HepG2 (cell line): ENCODE results near the gene ATRN. TPM values are rescaled to one million over a fixed set of nuclear protein-coding genes. Genes with fewer than 3 reads are reported as not detected.
A peak's percentile ranks its signal among the peaks of the same experiment; 100 is the strongest.

ENCODE experiments used
- CENPBD1 ChIP-seq: sonication (generic); formaldehyde crosslinking; IDR thresholded peaks from 2 replicates; pipeline ENCODE4 v1.8.0; 2022; ENCODE audit warnings: missing genetic modification reagents, low read depth, mild to moderate bottlenecking, borderline replicate concordance
- DR1 ChIP-seq: sonication (generic); formaldehyde crosslinking; IDR thresholded peaks from 2 replicates; pipeline ENCODE4 v1.8.0; 2021; ENCODE audit warnings: mild to moderate bottlenecking, missing genetic modification reagents, inconsistent platforms
- IRX3 ChIP-seq: sonication (generic); formaldehyde crosslinking; IDR thresholded peaks from 2 replicates; pipeline ENCODE4 v1.8.1; 2023; ENCODE audit warnings: mild to moderate bottlenecking, low read depth, missing genetic modification reagents, borderline replicate concordance
- KDM3A ChIP-seq: IDR thresholded peaks from 2 replicates; pipeline ENCODE4 v1.6.1; 2018; ENCODE audit warnings: low read depth, missing compliant biosample characterization
- LCORL ChIP-seq, 2 experiments: fragments of 450-650 bp in 1 of 2; sonication (generic) in 1 of 2; formaldehyde crosslinking in 1 of 2; IDR thresholded peaks; 2 replicates each; pipeline versions ENCODE4 v1.5.0 to v1.6.1; 2017 to 2020; ENCODE audit warnings: antibody characterized with exemption in 1 of 2, missing genetic modification reagents in 1 of 2
- MYNN ChIP-seq: sonication (generic); formaldehyde crosslinking; IDR thresholded peaks from 2 replicates; pipeline ENCODE4 v1.4.0; 2020; ENCODE audit warnings: mild to moderate bottlenecking, low read depth, missing genetic modification reagents
- NRL ChIP-seq: sonication (generic); formaldehyde crosslinking; IDR thresholded peaks from 2 replicates; pipeline ENCODE4 v1.5.0; 2020; ENCODE audit warnings: missing genetic modification reagents, mild to moderate bottlenecking, moderate library complexity, borderline replicate concordance
- ZNF318 ChIP-seq: sonication (generic); formaldehyde crosslinking; IDR thresholded peaks from 2 replicates; pipeline ENCODE4 v1.4.0; 2020; ENCODE audit warnings: mild to moderate bottlenecking, missing genetic modification reagents
- ZNF781 ChIP-seq: sonication (generic); formaldehyde crosslinking; IDR thresholded peaks from 2 replicates; pipeline ENCODE4 v1.5.1; 2020; ENCODE audit warnings: borderline replicate concordance, mild to moderate bottlenecking, missing genetic modification reagents; ENCODE audit errors: not compliant biosample characterization
- ZNF841 ChIP-seq: sonication (generic); formaldehyde crosslinking; IDR thresholded peaks from 2 replicates; pipeline ENCODE4 v1.8.1; 2023; ENCODE audit warnings: missing genetic modification reagents, borderline replicate concordance
- polyA plus RNA-seq, 8 experiments: library from polyadenylated mRNA; depleted of rRNA in 3 of 8; stranded (reverse) in 7 of 8; unstranded in 1 of 8; fragments of >200 nt; fragmentation: Illumina TruSeq in 4 of 8; extraction: Trizol in 4 of 8; gene quantifications; 2 replicates each; pipeline versions ENCODE4 v1.2.1 to v1.2.3, GENCODE V29; 2011 to 2016; ENCODE audit warnings: low read depth in 4 of 8, missing spikeins in 1 of 8, mixed read lengths in 1 of 8; ENCODE audit not compliant: insufficient read depth in 1 of 8
- total RNA-seq, 5 experiments: library from RNA; depleted of rRNA; stranded (reverse); fragments of >200 nt; fragmentation: Illumina TruSeq; extraction: Trizol; gene quantifications; 2 replicates each; pipeline ENCODE4 v1.2.3, GENCODE V29; 2016; ENCODE audit warnings: low read depth in 1 of 5
- TF ChIP-seq, protein P1 (sequence below): sonication (generic); formaldehyde crosslinking; IDR thresholded peaks from 2 replicates; pipeline ENCODE4 v1.5.1; 2020; ENCODE audit warnings: mild to moderate bottlenecking, moderate library complexity, missing genetic modification reagents
- TF ChIP-seq, protein P2 (sequence below): sonication (generic); formaldehyde crosslinking; IDR thresholded peaks from 2 replicates; pipeline ENCODE4 v1.4.0; 2020; ENCODE audit warnings: mild to moderate bottlenecking, missing genetic modification reagents, borderline replicate concordance

ATRN gene
- total and polyA plus RNA-seq, 2 of the 13 experiments (the other 11 are each of a cell fraction or from before 2014, with no cell fraction given), result 44.2 to 81.1 TPM

GRCh38 chr20:3471397-3472021, 691 bp downstream of the ATRN start (continued):
- TF ChIP-seq, protein P1, sequence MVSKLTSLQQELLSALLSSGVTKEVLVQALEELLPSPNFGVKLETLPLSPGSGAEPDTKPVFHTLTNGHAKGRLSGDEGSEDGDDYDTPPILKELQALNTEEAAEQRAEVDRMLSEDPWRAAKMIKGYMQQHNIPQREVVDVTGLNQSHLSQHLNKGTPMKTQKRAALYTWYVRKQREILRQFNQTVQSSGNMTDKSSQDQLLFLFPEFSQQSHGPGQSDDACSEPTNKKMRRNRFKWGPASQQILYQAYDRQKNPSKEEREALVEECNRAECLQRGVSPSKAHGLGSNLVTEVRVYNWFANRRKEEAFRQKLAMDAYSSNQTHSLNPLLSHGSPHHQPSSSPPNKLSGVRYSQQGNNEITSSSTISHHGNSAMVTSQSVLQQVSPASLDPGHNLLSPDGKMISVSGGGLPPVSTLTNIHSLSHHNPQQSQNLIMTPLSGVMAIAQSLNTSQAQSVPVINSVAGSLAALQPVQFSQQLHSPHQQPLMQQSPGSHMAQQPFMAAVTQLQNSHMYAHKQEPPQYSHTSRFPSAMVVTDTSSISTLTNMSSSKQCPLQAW, result no peak
- TF ChIP-seq MYNN (no peak), KDM3A (CRISPR knock-in tag) (0 out of 2 replicates have a peak, but pooled peaks have one; percentile 7), LCORL (IDR thresholded peaks at IDR 0.05) (no peak), LCORL (CRISPR knock-in tag; IDR thresholded peaks at IDR 0.05) (0 out of 2 replicates have a peak, but pooled peaks have one; percentile 15), ZNF318 (CRISPR knock-in tag) (0 out of 2 replicates have a peak, but pooled peaks have one; percentile 66), IRX3 (peak; percentile 5; the same call in 1 of the 2 replicates), ZNF781 (CRISPR knock-in tag) (peak; percentile 55), DR1 (CRISPR knock-in tag) (no peak), NRL (CRISPR knock-in tag) (0 out of 2 replicates have a peak, but pooled peaks have one; percentile 47), CENPBD1 (CRISPR knock-in tag) (no peak), ZNF841 (CRISPR knock-in tag) (0 out of 2 replicates have a peak, but pooled peaks have one; percentile 1)
- TF ChIP-seq, protein P2, sequence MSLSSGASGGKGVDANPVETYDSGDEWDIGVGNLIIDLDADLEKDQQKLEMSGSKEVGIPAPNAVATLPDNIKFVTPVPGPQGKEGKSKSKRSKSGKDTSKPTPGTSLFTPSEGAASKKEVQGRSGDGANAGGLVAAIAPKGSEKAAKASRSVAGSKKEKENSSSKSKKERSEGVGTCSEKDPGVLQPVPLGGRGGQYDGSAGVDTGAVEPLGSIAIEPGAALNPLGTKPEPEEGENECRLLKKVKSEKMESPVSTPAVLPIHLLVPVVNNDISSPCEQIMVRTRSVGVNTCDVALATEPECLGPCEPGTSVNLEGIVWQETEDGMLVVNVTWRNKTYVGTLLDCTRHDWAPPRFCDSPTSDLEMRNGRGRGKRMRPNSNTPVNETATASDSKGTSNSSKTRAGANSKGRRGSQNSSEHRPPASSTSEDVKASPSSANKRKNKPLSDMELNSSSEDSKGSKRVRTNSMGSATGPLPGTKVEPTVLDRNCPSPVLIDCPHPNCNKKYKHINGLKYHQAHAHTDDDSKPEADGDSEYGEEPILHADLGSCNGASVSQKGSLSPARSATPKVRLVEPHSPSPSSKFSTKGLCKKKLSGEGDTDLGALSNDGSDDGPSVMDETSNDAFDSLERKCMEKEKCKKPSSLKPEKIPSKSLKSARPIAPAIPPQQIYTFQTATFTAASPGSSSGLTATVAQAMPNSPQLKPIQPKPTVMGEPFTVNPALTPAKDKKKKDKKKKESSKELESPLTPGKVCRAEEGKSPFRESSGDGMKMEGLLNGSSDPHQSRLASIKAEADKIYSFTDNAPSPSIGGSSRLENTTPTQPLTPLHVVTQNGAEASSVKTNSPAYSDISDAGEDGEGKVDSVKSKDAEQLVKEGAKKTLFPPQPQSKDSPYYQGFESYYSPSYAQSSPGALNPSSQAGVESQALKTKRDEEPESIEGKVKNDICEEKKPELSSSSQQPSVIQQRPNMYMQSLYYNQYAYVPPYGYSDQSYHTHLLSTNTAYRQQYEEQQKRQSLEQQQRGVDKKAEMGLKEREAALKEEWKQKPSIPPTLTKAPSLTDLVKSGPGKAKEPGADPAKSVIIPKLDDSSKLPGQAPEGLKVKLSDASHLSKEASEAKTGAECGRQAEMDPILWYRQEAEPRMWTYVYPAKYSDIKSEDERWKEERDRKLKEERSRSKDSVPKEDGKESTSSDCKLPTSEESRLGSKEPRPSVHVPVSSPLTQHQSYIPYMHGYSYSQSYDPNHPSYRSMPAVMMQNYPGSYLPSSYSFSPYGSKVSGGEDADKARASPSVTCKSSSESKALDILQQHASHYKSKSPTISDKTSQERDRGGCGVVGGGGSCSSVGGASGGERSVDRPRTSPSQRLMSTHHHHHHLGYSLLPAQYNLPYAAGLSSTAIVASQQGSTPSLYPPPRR (CRISPR knock-in tag), result 0 out of 2 replicates have a peak, but pooled peaks have one; percentile 7
